ENCODE measurements around the gene CHST2.

DNA sequence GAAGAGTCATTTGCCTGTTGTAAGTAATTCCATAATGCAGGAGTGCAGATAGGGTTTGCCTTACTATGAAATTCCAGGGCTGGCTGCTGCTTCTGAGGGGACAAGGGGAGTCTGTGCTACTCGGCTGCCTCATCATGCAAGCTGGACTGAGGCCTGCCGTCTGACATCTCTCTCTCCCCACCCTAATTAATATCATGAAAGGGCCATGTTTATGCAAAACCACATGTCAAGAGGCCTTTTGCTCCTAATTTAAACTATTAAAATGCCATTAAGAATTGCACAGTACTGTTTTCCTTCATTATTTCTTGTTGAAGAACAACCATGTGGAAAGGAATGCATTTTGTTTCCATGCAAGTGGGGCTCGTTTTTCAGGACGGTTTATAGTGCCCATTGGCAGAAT, 26.3 kb downstream of the CHST2 start:
- TF ChIP-seq CTCF (IDR thresholded peaks at IDR 0.05; ENCODE audit: low read depth, low read length, poor library complexity, severe bottlenecking): no peak
- TF ChIP-seq EZH2phosphoT487 (IDR thresholded peaks at IDR 0.05; ENCODE audit: borderline replicate concordance, low read length): no peak
